Adipose tissue (tissue), 3 donors: ENCODE data around the gene GNB1. TPM values are rescaled to one million over a fixed set of nuclear protein-coding genes. Genes with fewer than 3 reads are reported as not detected.

ENCODE experiments used
- H3K27ac ChIP-seq: one replicate; pipeline ENCODE4 v1.5.1; 2013; ENCODE audit warnings: low read depth, low read length
- WGBS, 3 donors: extraction: QIAGEN DNeasy Blood & Tissue Kit; methylation state at CpG; one replicate each; pipeline ENCODE4 v1.1.7; 2013; 5-methylcytosine and 5-hydroxymethylcytosine counted together
- polyA plus RNA-seq, 3 donors: library from polyadenylated mRNA; stranded (reverse); fragments of 200-250 nt; gene quantifications; one replicate each; pipeline ENCODE4 v1.2.3, GENCODE V29; 2013
- donor health status: healthy with polysubstance abuse.
- donor health status: Bipolar disorder and iron deficiency.
- donor health status: healthy.

GNB1 gene
- polyA plus RNA-seq, 3 donors = 67.2 to 180 (median 148) TPM

GRCh38 chr1:1806890-1807289 is 84.0 kb downstream of the GNB1 start:
- H3K27ac ChIP-seq = no peak overlapping the region
- WGBS, 3 donors = 82 to 89% (median 84%) methylated on average over 2 of the region's 2 CpGs

GRCh38 chr1:1804301-1804700 is 86.6 kb downstream of the GNB1 start:
- WGBS, 3 donors = 96 to 97% (median 97%) methylated on average over 8 of the region's 8 CpGs
- no peak overlapping the region for H3K27ac ChIP-seq

- WGBS, 3 donors = 86 to 97% (median 96%) methylated on average over 1 of the region's 1 CpG
- H3K27ac ChIP-seq = no peak overlapping the region
These were observed 88.0 kb downstream of the GNB1 start for GRCh38 chr1:1802871-1803270.

GRCh38 chr1:1799716-1800115 is 91.2 kb downstream of the GNB1 start:
- 87 to 92% (median 90%) methylated on average over 5 of the region's 5 CpGs for WGBS, 3 donors
- H3K27ac ChIP-seq = no peak overlapping the region

GRCh38 chr1:1797731-1798341 is 93.1 kb downstream of the GNB1 start:
- H3K27ac ChIP-seq = no peak overlapping the region

GRCh38 chr1:1796466-1796865 is 94.4 kb downstream of the GNB1 start:
- 88 to 93% (median 90%) methylated on average over 5 of the region's 5 CpGs for WGBS, 3 donors
- no peak overlapping the region for H3K27ac ChIP-seq

More at GRCh38 chr1:1797731-1798341, 93.1 kb downstream of the GNB1 start:
- WGBS, 3 donors = 92 to 95% (median 93%) methylated on average over 11 of the region's 11 CpGs

GRCh38 chr1:1794999-1795398 is 95.9 kb downstream of the GNB1 start:
- 87 to 93% (median 91%) methylated on average over 10 of the region's 10 CpGs for WGBS, 3 donors

GRCh38 chr1:1793481-1794244 is 97.2 kb downstream of the GNB1 start:
- WGBS, 3 donors = 88 to 93% (median 90%) methylated on average over 17 of the region's 17 CpGs
- no peak overlapping the region for H3K27ac ChIP-seq

More at GRCh38 chr1:1794999-1795398, 95.9 kb downstream of the GNB1 start:
- H3K27ac ChIP-seq = peak overlapping the region; percentile 55

GRCh38 chr1:1788646-1789431 is 102.0 kb downstream of the GNB1 start:
- H3K27ac ChIP-seq = no peak overlapping the region
- 79 to 82% (median 80%) methylated on average over 25 of the region's 25 CpGs for WGBS, 3 donors

- 54 to 86% (median 59%) methylated on average over 7 of the region's 7 CpGs for WGBS, 3 donors
These were observed 102.8 kb downstream of the GNB1 start for GRCh38 chr1:1788136-1788535.

GRCh38 chr1:1786836-1787605 is 103.9 kb downstream of the GNB1 start:
- WGBS, 3 donors = 87 to 89% (median 87%) methylated on average over 20 of the region's 20 CpGs
- no peak overlapping the region for H3K27ac ChIP-seq

More at GRCh38 chr1:1788136-1788535, 102.8 kb downstream of the GNB1 start:
- no peak overlapping the region for H3K27ac ChIP-seq

- WGBS, 3 donors = 86 to 92% (median 90%) methylated on average over 10 of the region's 10 CpGs
- no peak overlapping the region for H3K27ac ChIP-seq
These were observed 105.2 kb downstream of the GNB1 start for GRCh38 chr1:1785666-1786065.

- WGBS, 3 donors = 92 to 96% (median 95%) methylated on average over 13 of the region's 13 CpGs
- H3K27ac ChIP-seq = no peak overlapping the region
These were observed 106.0 kb downstream of the GNB1 start for GRCh38 chr1:1784933-1785332.

GRCh38 chr1:1783320-1783719 is 107.6 kb downstream of the GNB1 start:
- H3K27ac ChIP-seq = no peak overlapping the region

GRCh38 chr1:1782399-1783221 is 108.3 kb downstream of the GNB1 start:
- H3K27ac ChIP-seq = no peak overlapping the region
- 2 to 4% (median 2%) methylated on average over 36 of the region's 36 CpGs for WGBS, 3 donors

More at GRCh38 chr1:1783320-1783719, 107.6 kb downstream of the GNB1 start:
- WGBS, 3 donors = 70 to 75% (median 74%) methylated on average over 7 to 8 of the region's 8 CpGs

- no peak overlapping the region for H3K27ac ChIP-seq
- 63 to 82% (median 82%) methylated on average over 7 of the region's 7 CpGs for WGBS, 3 donors
These were observed 109.4 kb downstream of the GNB1 start for GRCh38 chr1:1781526-1781903.
